ENCODE results near the gene TC2N.

GRCh38 chr14:91860238-91860637, 7.1 kb downstream of the TC2N start:
- TF ChIP-seq EZH2 (IDR thresholded peaks at IDR 0.05; ENCODE audit: borderline replicate concordance, low read depth, low read length, severe bottlenecking): no peak
- no peak for TF ChIP-seq CTCF (IDR thresholded peaks at IDR 0.05; ENCODE audit: borderline replicate concordance, extremely low read depth, low read length, poor library complexity, severe bottlenecking)

Measured in DND-41 (cell line).